Hematopoietic multipotent progenitor cell (in vitro differentiated cells): ENCODE measurements around the gene CCDC187. TPM values are rescaled to one million over a fixed set of nuclear protein-coding genes. Genes with fewer than 3 reads are reported as not detected.

Experiments used
- DNase-seq, 3 donors: peaks; one replicate each; pipeline ENCODE4 v3.0.0-alpha.2; 2011 to 2015; ENCODE audit warnings: low read depth in 2 of 3, low spot score in 2 of 3
- total RNA-seq: library from RNA; depleted of rRNA; stranded (reverse); fragments of >200 nt; gene quantifications from one replicate; pipeline ENCODE4 v1.2.3, GENCODE V29; 2012

Gene CCDC187
- total RNA-seq, 1 donor = 0.81 TPM

DNA sequence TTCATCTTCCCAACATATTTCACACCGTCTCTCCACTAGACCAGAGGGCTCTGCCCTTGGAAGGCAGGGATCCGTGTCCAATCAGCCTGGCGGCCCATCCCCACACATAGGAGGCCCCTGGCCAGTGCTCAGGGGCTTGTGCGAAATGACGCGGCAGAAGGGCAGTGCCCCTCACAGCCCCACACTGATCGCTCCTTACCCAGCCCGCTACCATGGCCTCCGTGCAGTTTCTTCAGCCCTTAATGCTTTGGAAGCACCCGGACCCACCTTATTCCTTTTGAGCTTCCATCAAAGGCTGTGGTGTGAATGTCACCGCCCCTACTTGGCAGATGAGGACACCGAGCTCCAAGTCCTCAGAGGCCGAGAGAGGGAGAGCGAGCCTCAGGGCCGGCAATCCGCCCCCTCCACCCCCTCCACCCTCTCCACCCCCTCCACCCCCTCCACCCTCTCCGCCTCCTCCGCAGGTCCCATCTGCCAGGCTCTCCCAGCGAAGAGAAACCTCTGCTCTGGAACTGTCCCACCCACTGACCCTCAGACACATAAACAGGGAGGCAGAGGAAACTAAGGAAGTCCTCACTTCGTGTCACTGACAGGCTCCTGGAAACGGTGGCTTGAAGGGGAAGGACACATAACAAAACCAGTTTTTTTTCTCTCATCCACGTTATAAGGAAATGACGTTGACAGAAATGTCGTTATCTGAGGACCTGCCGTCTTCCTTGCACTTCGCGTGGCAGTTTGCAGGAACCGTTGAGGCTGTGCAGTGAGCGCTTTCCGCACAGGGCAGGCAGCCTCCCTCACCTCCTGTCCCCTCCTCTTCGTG lies 72.2 kb downstream of the CCDC187 start:
- peak in 2 of 3 donors; percentile 79 to 89 for DNase-seq

DNA sequence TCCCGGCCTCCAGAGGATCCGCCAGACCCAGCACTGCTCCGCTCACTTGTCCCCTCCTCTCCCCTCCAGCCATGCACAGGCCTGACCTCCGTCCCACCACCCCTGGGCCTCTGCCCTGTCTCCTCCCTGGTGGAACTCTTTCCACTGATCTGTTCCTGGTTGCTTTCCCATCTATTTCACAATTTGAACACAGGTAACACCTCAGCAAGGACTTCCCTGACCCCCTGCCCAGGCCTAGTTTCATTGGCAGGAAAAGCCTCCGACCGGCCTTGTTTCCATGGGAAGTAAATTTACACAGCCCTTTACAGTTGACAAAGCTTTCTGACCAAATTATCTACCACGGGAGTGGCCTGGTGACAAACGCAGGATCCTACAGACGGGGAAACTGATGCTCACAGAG lies 73.1 kb downstream of the CCDC187 start:
- no peak for DNase-seq

DNA sequence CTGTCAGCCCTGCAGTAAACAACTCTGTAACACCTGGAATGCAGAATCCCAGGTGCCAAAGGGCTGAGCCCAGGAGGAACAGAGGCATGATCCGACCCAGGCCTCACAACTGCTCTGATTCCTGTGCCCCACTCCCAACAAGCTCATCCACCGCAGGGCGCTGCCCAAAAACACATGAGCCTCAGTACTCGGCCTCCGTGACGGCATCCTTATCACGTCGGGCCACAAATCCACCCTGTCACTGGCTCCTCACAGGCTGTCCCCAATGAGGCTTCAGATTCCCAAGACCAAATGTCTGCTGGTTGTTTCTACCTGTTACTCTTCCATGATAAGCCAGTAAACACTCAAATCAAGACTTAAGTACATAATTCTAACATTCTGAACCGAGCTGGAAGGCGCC lies 73.5 kb downstream of the CCDC187 start:
- no peak for DNase-seq

DNA sequence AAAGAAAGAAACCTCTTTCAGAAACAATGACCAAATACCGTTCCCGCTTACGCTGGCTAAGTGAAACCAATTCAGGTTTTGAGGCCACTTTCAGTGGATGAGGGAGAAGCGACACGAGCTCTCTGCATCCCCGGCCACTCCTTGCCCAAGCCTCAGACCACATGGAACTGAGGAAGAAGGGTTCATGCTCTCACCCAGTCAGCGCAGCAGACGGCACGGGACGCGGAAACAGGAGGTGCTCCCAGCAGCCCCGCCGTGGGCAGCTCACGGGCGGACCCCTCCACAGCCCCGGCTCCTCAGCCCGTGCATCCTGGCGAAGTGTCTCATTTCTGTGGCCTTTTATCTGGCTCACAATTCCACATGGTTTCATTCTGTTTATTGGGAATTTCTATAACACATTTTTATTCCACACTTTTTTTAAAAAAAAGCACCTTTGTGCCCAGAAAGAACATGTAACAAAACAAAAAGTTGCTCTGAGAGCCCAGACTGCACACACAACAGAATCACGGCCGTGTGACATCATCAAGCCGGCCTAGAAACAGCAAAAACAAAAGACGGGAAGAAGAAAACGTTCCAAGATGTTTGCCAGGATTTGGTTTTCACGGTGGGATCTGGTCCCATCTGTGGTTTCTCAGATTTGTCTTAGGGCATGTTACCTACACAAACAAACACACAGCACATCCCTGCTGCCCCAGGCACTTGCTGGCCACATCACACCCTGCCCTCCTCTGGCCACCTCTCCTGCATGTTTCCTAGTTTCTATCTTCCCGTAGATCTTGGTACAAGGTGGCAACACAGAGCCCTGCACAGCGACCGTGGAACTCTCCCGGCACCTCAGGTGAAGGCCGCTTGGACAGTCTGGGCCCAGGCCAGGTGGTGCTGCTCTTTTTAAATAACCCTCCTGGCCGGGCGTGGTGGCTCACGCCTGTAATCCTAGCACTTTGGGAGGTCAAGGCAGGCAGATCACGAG lies 74.5 kb downstream of the CCDC187 start:
- DNase-seq = no peak

DNA sequence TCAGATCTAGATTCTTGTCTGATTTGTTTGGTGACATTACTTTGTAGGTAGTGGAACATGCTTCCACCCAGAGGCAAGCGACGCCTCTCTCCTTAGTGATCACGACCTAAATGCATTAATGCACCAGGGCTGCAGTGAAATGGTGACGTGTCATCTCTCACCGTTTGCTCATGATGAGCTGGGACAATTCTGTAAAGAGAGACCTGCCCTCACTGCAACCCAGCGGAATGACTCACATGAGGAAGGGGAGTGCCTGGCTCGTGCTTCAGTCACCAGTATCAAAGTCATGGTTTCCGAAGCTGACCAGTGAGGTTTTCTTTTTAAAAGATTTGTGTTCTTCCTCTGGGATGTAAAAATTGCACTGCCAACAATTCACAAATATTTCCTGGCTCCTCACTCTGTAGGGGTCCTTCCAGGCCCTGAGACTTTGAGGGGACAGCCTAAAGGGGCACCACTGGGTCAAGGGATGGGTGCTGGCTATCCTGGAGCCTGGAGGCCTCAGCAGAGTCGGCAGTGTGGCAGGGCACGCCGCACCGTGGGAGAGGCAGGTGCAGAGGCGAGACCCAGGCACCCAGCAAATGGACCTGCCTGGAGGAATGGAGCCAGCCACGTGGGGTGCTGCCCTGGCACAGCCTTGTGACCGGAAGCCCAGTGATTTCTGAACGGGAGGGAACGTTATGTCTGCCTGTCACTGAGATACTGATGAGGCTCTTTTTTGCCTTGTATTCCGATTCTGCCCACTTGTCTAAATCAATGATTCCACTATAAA lies 75.6 kb downstream of the CCDC187 start:
- DNase-seq = no peak

DNA sequence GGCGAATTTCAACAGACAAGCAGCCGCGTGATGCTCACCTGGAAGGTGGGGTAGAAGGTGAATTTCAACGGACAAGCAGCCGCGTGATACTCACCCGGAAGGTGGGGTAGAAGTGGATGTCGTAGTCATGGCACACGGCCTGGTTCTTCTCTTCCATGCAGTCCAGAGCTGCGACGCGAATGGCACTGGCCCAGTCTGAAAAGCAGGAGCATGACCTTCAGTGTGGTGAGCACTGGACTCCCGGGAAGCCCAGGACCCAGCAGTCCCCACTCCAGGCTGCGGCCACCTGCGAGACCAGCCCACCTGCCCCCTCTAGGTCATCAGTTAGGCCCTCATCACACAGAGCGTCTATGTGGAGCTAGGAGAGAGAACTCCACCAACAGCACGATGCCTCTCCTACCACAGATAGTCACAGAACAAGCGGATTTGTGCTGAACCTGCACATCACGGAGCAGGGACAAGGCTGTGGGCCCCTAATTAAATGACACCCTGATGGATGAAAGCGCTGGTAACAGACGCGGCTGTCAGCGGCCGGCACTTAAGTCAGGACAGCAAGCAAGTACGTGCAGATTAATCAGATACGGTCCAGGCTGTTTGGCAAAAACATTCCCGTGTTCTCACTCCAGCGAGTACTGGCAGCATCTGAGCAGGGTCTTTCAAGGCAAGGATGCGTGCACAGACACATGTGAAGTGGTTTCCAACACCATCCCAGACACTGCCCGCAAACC lies 77.0 kb downstream of the CCDC187 start:
- no peak for DNase-seq

DNA sequence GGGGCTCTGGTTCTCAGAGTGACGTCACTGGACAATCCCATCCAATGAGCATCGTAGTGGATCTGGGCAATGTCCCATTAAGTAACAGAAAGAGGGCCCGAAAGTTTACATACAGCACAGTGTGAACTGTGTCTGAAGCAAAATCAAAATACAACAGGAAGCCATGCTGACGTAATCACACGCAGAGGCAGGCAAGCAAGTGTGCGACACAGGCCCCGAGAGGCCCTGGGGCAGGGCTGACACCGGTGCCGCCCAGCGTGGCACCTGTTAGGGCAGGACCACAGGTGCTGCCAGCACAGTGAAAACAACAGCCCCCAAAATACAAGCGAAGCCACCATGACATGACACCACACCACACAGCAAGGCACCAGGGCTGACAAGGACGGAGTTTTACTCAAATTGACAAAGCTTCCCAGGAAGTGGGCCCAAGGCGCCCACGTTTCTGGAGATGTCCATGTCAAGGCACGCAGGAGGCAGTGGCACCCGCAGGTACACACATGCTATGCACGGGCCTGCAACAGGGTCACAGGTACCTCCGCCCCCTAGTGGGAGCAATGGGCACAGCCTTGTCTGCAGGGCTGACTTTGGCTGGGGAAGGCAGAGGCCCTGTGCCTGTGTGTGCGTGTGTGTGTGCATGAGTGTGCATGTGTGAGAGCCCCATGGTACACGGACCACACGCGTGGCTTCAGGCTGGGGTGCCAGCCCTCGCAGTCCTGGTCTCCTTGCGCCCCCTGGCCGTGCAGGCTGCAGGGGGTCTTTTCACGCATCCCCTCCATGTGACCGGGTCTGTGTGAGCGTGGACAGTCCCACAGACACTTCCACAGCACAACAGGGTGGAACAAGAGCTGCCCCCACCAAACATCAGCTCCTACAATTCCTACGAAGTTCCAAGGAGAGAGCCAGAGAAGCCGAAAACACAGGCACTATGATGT lies 77.9 kb downstream of the CCDC187 start:
- peak in 2 of 3 donors; percentile 49 to 73 for DNase-seq

DNA sequence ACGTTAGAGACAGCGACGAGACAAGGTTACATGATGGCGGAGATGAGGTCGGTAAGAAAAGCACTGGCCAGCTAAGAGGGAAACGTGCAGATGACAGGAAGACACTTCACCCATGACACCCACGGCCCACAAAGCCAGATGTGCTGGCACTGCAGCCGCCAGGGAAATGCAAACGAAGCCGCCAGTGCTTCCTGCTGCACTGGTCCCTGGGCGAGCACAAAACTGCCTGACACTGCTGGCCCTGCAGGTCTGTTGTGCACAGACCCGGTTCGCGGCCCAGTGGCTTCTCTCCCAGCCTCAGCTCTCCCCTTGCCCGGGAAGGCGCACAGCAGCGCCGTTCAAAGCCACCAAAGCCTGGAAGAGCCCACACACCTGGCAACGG lies 78.5 kb downstream of the CCDC187 start:
- DNase-seq = no peak

DNA sequence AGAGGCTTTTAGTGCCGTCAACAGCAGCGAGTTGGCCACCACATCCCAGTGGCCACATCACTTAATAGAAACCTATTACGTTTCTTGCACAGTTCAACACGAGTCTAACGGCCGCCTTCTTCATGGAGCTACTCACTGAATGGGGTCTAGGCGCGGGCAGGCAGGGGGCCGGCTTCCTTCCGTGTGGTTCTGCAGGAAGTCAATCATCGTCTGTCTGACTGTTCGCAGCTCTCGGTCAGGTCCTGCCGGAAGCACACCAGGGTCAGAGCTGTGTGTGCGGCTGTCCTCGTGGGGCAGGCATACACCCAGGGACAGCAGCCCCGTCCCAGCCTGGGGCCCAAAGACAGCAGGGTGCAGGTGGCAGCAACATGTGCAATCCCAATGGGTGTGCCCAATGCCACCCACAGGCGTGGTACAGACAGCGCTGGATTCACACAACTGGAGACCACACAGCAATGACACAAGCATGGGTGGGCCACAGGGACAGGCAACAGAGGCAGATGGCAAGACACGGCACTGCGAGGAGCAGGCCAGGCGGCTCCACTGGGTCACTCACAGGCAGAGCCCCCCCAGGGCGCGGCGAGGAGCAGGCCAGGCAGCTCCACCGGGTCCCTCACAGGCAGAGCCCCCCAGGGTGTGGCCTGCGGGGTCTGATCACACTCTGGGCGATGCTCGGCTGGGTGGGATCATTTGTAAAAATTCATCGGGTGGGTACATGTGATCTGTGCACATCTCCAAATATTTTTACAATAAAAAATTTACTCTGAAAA lies 79.8 kb downstream of the CCDC187 start:
- no peak for DNase-seq

DNA sequence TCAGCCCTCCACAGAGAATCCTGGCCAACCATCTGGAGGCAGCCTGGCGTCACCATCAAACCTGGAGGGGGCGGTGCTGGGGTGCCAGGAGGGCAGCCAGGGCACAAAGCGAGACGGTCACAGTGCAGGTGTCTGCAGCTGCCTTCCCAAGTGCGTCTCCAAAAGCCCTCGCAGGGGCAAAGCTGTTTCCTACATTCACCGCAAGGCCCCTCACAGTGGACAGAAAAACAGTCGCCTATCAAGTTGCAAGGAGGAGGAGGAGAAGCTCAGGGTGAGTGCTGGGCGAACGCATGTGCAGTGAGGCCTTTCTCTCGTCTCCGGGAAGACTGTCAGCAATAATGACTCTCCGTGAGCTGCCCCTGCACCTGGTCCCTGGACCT lies 81.0 kb downstream of the CCDC187 start:
- DNase-seq = no peak

DNA sequence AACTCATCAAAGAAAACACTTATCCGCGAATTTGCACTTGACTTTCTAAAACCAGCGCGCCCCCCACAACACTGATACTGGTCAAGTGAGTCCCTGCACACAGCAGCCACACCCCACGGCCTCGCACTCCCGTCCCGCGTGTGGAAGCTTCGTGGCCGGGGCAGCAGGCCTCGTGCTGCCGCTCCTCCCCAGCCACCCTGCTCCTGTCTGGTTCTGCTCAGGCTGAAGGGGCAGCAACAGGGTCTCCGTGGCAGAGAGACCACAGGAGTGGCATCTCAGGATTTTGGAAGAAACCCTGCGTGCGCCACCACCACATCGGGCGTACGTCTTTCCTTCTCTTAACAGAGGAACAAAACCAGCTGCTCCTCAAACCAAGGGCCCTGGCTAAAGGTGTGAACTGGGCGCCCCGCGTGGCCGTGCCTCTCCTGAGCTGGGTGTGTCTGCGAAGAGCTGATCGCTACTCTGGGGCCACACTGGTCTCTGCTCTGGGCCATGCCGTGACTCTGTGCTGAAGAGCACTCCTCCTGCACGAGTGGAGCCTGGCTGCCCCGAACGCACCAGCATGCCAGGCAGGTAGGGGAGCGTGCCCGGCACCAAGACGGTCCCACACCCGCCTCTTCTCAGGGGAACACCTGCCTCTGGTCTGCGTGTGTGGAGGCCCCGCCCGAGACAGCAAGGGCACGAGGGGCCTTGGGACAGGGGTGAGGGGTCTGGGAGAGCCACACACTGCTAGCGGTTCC lies 81.6 kb downstream of the CCDC187 start:
- DNase-seq = no peak

DNA sequence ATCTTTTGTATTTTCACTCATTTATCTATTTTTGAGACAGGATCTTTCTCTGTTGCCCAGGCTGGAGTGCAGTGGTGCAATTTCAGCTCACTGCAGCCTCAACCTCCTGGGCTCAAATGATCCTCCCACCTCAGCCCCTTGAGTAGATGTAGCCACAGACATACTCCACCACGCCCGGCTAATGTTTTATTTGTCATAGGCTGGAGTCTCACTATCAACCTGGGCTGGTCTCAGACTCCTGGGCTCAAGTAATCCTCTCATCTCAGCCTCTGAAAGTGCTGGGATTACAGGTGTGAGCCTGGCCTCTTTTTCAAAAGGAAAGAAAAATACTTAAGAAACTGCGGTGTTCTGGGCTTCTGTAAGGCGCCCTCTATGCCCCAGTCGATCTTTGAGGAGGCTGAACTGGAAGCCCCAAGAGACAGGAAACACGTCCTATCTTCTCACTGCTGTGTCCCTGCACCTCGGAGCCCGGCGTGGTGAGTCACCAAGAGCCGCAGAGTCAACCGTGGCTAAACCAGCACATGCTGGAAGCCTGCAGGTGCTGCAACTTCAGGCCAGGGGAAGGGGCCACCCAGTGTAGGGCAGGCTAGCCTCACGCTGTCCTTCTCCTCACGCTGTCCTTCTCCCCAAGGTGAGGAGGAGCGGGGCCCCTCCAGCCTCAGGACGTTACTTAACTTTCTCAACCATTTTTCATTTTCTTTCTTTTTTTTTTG lies 83.7 kb downstream of the CCDC187 start:
- DNase-seq = no peak

DNA sequence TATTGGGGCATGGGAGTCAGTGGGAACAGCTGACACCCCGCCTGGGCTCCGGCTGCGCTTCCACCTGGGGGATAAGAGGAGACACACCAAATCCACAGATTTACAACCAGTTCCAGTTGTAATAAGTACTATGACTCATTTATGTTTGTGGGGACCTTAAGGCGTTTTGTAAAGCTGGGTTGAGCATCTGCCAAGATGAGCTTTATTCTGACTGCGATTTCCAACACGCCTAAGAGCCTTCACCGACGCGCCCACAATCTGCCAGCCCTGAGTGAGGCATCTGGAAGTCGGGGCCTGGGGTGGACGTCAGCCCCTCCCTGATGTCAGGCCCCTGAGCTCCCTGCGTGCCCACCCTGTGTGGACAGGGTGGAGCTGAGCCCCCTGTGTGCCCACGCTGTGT lies 84.6 kb downstream of the CCDC187 start:
- DNase-seq = no peak

DNA sequence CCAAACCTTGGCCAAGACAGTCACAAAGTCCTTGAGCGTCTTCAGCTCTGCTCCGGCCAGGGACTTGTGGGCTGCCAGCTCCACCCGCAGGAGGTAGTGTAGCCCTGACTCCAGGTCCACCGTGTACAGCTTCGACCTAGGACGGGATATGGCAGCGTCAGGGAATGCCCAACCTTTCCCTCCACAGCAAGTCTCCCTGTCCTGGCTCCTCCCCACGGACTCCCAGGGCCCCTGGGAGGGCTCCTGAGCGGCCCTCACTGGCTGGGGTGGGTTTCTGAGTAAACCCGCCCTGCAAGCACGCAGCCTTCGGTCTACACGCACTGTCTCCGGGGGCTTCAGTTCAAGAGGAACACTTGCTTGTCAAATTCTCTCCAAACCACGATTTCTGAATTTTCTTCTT lies 85.2 kb downstream of the CCDC187 start:
- DNase-seq = no peak

DNA sequence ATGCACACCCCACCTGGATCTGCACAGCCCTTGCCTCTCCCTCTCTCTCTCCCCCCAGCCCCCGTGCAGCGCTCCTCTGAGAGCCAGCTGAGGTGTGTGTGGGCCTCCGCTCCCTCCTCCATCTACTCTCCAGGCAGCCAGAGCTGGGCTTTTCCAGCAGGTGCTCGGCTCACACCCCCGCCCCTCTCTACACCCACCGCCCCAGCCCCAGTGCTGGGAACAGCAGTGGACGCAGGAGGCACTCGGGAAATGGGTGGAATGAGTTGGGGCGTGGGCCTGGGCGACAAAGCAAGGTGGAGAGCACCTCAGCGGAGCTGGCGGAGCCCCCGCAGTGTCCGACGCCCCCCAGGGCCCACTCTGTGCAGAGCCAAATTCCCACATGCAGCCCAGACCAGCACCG lies 85.6 kb downstream of the CCDC187 start:
- DNase-seq = no peak

DNA sequence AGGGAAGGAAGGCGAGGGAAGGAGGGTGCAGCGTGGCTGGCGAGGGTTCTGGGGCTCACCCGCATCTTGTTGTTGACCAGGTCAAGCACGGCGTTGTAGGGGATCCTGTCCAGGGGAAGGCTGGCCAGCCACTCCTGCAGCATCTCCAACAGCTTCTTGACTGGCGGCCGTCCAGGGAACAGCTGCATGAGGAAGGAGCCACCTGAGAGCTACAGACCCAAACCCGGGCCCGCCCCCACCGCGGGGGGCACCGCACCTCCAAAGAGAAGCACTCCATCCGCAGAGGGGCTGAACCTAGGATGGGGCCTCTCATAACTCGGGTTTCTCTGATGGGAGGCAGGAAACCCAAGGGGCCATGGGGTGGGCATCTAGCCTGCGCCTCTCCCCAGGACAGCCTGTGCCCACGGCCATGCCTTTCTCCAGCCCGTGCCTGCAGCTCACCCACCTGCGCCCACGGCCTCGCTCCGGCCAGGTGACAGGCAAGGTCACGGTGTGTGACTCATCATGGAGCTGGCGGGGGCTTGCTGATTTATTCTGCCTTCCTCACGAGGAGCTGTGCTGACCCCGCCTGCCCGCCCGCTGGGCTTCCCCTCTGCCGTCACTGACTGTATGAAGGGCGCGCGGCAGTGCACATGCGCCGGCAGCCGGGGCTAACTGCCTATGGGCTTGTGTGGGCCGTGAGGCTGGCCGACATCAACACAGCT lies 87.2 kb downstream of the CCDC187 start:
- no peak for DNase-seq

DNA sequence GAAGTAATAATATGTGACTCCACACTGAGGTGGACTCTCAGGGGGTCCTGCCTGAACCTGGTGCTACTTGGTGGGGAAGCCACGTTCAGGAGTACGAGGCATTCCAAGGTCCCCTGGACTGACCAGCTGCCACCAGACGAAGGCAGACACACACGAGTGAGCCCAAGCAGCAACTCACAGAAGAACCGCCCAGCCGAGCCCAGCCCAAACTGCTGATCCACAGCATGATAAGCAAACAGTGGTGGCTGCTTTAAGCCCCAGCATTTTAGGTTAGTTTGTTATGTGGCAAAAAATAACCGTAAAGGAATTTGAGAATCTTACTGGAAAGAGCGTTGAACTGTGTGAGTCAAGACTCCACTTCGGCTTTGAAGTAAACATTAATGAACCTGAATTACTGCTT lies 90.2 kb downstream of the CCDC187 start:
- DNase-seq = no peak
